ELR (cell line): ENCODE results near the gene SLAMF1.
A peak's percentile ranks its signal among the peaks of the same experiment; 100 is the strongest.

Experiments used
- DNase-seq: peaks from one replicate; pipeline ENCODE4 v3.0.0-alpha.2; 2015; ENCODE audit warnings: low read depth

SLAMF1 gene

GRCh38 chr1:160625321-160625720 is 21.5 kb downstream of the SLAMF1 start:
- no peak for DNase-seq

DNA sequence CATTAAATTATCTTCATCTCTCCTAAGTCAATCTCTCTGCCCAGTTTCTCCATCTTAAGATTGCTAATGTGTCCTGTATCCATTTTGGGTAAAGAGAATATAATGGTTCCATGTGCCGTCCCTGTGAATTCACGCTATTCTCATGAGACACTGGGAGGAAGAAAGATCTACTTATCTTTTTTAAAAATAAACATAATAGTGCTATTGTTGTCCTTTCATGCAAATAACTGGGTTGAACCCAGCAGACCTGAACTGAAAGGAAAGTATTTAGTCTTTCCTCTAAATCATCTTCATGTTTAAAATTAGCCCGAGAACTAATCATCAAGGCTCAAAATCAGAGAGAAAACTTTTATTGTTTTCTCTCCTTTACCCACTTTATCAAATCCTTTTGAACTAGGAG is 22.4 kb downstream of the SLAMF1 start:
- DNase-seq: no peak

GRCh38 chr1:160623862-160624261 is 23.0 kb downstream of the SLAMF1 start:
- no peak for DNase-seq

GRCh38 chr1:160623227-160623633 is 23.6 kb downstream of the SLAMF1 start:
- no peak for DNase-seq

GRCh38 chr1:160622501-160623226 is 24.2 kb downstream of the SLAMF1 start:
- DNase-seq: no peak

DNA sequence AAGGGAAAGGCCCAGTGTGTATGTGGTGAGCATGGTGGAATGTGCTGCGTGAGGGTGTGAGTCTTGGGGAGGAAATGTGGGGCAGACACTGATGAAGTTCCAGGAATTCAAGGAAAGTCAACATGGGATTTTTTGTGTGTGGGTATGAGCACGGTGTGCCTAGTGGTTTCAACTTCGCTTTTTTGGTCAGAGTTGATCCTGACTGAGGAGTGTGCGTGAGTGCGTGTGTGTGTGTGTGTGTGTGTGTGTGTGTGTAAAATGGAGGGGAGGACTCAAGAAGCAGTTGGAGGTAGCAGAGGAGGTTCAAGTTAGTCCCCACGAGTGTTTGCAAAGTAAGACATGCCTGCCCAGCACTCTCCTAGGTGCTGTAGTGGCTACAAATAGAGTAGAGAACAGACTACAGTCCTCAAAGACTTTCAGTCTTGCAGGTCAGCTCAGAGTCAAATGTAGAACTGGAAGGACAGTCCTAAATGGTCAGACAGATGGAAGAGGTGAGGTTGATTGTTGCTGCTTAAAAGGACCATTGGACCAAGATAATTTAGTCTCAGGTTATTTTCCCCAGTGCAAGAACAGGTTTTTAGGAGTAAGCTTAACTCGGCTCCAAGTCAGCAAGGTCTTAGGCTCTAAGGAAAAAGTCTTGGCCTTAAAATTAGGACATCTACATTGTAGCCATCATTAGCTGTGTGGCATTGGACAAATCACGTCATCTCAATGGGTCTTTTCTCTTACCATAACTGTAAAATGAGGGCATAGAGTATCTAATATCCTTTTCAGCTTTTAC is 25.0 kb downstream of the SLAMF1 start:
- DNase-seq: no peak

- DNase-seq: no peak
Measured at GRCh38 chr1:160620942-160621632, 25.8 kb downstream of the SLAMF1 start.

- DNase-seq: no peak
Measured at GRCh38 chr1:160619742-160620277, 27.0 kb downstream of the SLAMF1 start.

GRCh38 chr1:160618763-160619274 is 28.0 kb downstream of the SLAMF1 start:
- DNase-seq: peak; percentile 23

DNA sequence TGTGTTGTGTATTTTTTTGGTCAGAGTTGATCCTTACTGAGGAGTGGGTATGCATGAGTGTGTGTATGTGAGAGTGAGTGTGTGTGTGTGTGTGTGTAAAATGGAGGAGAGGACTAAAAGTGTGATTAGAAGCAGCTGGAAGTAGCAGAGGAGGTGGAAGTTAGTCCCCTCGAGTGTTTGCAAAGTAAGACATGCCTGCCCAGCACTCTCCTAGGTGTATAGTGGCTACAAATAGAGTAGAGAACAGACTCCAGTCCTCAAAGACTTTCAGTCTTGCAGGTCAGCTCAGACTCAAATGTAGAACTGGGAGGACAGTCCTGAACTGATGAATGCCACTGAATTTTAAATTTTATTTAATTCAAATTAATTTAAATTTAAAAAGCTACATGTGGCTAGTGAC is 28.5 kb downstream of the SLAMF1 start:
- no peak for DNase-seq

DNA sequence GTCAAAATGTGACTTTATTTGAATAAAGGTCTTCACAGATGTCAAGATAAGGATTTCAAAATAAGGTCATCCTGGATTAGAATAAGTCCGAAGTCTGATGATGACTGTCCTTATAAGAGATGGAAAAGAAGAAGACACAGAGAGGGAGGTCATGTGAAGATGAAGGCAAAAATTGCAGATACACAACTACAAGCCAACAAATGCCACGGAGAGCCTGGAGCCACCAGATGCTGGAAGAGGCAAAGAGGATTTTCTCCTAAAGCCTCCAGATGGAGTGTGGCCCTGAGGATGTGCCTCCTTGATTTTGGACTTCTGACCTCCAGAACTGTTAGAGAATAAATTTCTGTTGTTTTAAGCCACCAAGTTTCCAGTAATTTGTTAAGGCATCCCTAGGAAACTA is 31.2 kb downstream of the SLAMF1 start:
- DNase-seq: no peak

DNA sequence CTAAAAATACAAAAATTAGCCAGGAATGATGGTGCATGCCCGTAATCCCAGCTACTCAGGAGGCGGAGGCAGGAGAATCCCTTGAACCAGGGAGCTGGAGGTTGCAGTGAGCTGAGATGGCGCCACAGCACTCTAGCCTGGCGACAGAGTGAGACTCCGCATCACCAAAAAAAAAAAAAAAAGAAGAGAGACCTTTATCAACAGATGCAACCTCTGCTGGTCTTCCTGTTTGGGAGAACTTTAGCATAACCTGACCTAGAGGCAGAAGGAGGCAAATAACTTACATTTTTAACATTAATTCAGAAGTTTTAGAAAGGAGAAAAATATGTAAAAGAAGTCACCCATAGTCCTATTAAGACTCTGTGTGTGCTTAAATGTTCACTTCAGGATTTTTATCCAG is 32.4 kb downstream of the SLAMF1 start:
- no peak for DNase-seq

GRCh38 chr1:160612613-160613218 is 34.1 kb downstream of the SLAMF1 start:
- DNase-seq: no peak

GRCh38 chr1:160610569-160611242 is 36.1 kb downstream of the SLAMF1 start:
- no peak for DNase-seq

GRCh38 chr1:160608941-160609340 is 37.9 kb downstream of the SLAMF1 start:
- DNase-seq: no peak

DNA sequence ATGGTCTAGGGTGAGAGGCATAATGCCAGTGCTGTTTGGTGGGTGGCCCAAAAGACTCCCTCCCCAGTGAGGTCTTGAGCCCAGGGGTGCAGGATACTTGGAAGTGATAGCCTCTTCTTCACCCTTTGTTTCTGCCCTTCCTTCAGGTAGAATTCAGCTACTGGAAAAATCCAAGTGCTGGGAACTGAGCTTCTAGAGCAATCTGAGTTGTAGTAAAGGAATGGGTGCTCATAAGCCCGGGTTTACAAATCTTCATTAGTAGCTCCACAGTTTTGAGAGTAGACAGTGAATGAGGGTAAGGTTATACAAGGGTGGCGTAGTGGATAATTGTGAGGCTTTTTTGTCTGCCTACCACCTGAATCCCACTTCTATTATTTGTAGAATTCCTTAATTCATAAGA is 38.3 kb downstream of the SLAMF1 start:
- DNase-seq: no peak

DNA sequence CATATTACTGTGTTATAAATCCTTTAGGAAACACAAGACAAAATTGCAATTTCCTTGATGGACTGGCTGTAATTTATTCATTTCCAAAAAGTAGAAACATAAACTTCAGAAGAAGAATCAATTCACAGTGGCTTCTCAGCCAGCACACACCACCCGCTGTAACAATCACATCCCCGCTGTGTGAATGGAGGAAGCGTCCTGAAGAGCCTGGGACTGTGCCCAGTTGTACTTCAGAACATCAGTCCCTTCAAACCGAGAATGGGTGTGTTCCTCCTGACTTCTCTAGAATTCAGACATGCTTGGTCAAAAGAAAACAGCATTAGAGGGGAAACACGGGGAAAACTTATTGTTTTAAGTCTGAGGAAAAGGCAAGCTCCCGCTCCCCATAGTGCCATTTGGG is 38.8 kb downstream of the SLAMF1 start:
- no peak for DNase-seq

GRCh38 chr1:160607672-160608032 is 39.2 kb downstream of the SLAMF1 start:
- no peak for DNase-seq

GRCh38 chr1:160607011-160607671 is 39.7 kb downstream of the SLAMF1 start:
- DNase-seq: peak; percentile 80

DNA sequence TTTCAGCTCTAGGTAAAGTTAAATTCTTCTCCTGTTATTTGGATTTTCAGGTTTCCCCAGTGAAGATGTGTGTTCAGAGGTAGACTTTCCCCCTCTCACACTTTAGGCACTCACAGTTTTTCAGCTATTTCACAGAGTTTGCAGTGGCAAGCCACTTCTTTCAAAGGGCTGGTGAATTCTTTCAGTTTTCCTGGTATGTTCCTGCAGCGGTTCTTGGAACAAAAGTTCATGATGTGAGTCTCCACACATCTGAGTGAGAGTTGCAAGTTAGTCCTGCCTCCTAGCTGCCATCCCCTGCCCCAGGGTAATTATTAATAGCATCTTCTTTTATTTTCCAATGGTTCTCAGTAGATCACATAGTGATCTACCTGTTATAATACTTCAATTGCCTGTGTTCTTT is 40.2 kb downstream of the SLAMF1 start:
- DNase-seq: no peak
